Memory B cell (primary cell): ENCODE measurements around the gene ZNF860.

Experiments
- ATAC-seq: fragments of 150-1000 bp; cut with Tn5 transposase; 2 replicates; pipeline ENCODE4 v1.10.0; 2021; ENCODE audit warnings: low read depth, mild to moderate bottlenecking, moderate library complexity
- DNase-seq, 2 donors: peaks; one replicate each; pipeline ENCODE4 v3.0.0; 2022; ENCODE audit warnings: low spot score in 2 of 2
- H3K27ac Mint-ChIP-seq: one replicate; pipeline ENCODE4 v1.8.0; 2022; ENCODE audit warnings: mild to moderate bottlenecking, moderate library complexity, mixed read lengths
- H3K27me3 Mint-ChIP-seq: one replicate; pipeline ENCODE4 v1.8.0; 2022; ENCODE audit warnings: mixed read lengths
- H3K36me3 Mint-ChIP-seq: one replicate; pipeline ENCODE4 v1.8.0; 2022; ENCODE audit warnings: mild to moderate bottlenecking, mixed read lengths
- H3K4me1 Mint-ChIP-seq: one replicate; pipeline ENCODE4 v1.8.0; 2022; ENCODE audit warnings: mixed read lengths
- H3K4me3 Mint-ChIP-seq: one replicate; pipeline ENCODE4 v1.8.0; 2022; ENCODE audit warnings: mild to moderate bottlenecking, moderate library complexity, mixed read lengths
- H3K9me3 Mint-ChIP-seq: one replicate; pipeline ENCODE4 v1.8.0; 2022; ENCODE audit warnings: mixed read lengths

The ZNF860 gene

GRCh38 chr3:31953091-31953490 lies 28.5 kb upstream of the ZNF860 start:
- DNase-seq (no peak), ATAC-seq (peak; percentile 28)
- peak overlapping the region; percentile 59 for H3K4me3 Mint-ChIP-seq
- H3K36me3 Mint-ChIP-seq = peaks cover 32% of the 10 kb centered on the region
- H3K9me3 Mint-ChIP-seq = peaks cover 7% of the 10 kb centered on the region
- peaks cover 61% of the 10 kb centered on the region for H3K4me1 Mint-ChIP-seq
- peak overlapping the region; percentile 89 for H3K27ac Mint-ChIP-seq
- no peaks in the 10 kb centered on the region for H3K27me3 Mint-ChIP-seq

GRCh38 chr3:31953636-31954035 lies 27.9 kb upstream of the ZNF860 start:
- peak overlapping the region; percentile 11 for H3K4me3 Mint-ChIP-seq
- no peak for ATAC-seq

GRCh38 chr3:31955581-31955980 lies 26.0 kb upstream of the ZNF860 start:
- DNase-seq (no peak), ATAC-seq (no peak)
- H3K27me3 Mint-ChIP-seq = no peaks in the 10 kb centered on the region
- H3K36me3 Mint-ChIP-seq = peaks cover 31% of the 10 kb centered on the region
- peaks cover 62% of the 10 kb centered on the region for H3K4me1 Mint-ChIP-seq
- H3K9me3 Mint-ChIP-seq = peaks cover 7% of the 10 kb centered on the region
- peak overlapping the region; percentile 33 for H3K4me3 Mint-ChIP-seq
- peak overlapping the region; percentile 80 for H3K27ac Mint-ChIP-seq

More at GRCh38 chr3:31953636-31954035, 27.9 kb upstream of the ZNF860 start:
- Mint-ChIP-seq H3K9me3 (peaks cover 7% of the 10 kb centered on the region), H3K4me1 (peaks cover 60% of the 10 kb centered on the region), H3K27ac (peak overlapping the region; percentile 89), H3K27me3 (no peaks in the 10 kb centered on the region), H3K36me3 (peaks cover 32% of the 10 kb centered on the region)
- no peak for DNase-seq

- no peaks in the 10 kb centered on the region for H3K27me3 Mint-ChIP-seq
- peaks cover 2% of the 10 kb centered on the region for H3K9me3 Mint-ChIP-seq
- peak; percentile 5 for ATAC-seq
- peaks cover 65% of the 10 kb centered on the region for H3K4me1 Mint-ChIP-seq
- H3K4me3 Mint-ChIP-seq = peak overlapping the region; percentile 85
- DNase-seq = no peak
- H3K27ac Mint-ChIP-seq = peak overlapping the region; percentile 94
- H3K36me3 Mint-ChIP-seq = peaks cover 26% of the 10 kb centered on the region
Measured at GRCh38 chr3:31957106-31957505, 24.4 kb upstream of the ZNF860 start.

DNA sequence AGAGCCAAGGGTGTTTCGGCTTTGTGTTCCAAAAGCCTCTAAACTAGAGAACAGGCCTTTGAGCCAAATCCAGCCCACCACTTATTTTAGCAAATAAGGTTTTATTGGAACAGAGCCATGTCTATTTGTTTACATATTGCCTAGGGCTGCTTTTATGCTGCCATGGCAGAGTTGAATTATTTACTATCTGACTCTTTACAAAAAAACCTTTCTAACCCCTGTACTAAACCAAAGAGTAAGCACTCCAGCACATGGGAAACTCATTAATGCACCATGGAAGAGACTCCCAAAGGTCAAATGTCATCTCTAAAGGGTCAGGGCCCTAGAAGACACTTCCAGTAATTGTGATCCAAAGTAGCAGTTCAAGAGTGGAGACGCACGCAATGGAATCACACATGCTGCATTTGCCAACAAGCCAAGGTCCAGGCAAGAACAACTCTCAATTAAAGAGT lies 22.8 kb upstream of the ZNF860 start:
- DNase-seq (no peak), ATAC-seq (no peak)
- Mint-ChIP-seq H3K9me3 (peaks cover 2% of the 10 kb centered on the region), H3K27me3 (no peaks in the 10 kb centered on the region), H3K36me3 (peaks cover 31% of the 10 kb centered on the region), H3K4me3 (peak overlapping the region; percentile 85), H3K4me1 (peaks cover 64% of the 10 kb centered on the region), H3K27ac (peak overlapping the region; percentile 94)

DNA sequence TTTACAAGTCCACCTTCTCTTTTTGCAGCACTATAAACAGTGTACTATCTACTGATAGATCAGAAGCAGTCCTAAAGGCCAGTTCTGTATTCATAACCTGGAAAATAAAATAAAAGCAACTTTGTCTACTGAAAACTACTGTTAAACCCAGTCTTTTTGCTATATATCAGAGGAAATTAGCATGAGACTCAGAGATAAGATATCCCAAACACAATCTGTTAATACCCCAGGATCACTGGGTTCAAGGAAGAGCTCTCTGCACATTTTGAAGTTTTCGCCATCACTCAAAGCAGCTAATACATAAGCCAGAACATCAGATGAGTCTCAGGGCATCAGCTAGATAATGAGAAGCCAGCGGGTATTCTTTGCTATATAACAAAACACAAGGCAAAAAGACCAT lies 22.3 kb upstream of the ZNF860 start:
- ATAC-seq (no peak), DNase-seq (no peak)
- Mint-ChIP-seq H3K4me1 (peaks cover 66% of the 10 kb centered on the region), H3K4me3 (peak overlapping the region; percentile 85), H3K9me3 (peaks cover 2% of the 10 kb centered on the region), H3K27ac (peak overlapping the region; percentile 94), H3K27me3 (no peaks in the 10 kb centered on the region), H3K36me3 (peaks cover 33% of the 10 kb centered on the region)

DNA sequence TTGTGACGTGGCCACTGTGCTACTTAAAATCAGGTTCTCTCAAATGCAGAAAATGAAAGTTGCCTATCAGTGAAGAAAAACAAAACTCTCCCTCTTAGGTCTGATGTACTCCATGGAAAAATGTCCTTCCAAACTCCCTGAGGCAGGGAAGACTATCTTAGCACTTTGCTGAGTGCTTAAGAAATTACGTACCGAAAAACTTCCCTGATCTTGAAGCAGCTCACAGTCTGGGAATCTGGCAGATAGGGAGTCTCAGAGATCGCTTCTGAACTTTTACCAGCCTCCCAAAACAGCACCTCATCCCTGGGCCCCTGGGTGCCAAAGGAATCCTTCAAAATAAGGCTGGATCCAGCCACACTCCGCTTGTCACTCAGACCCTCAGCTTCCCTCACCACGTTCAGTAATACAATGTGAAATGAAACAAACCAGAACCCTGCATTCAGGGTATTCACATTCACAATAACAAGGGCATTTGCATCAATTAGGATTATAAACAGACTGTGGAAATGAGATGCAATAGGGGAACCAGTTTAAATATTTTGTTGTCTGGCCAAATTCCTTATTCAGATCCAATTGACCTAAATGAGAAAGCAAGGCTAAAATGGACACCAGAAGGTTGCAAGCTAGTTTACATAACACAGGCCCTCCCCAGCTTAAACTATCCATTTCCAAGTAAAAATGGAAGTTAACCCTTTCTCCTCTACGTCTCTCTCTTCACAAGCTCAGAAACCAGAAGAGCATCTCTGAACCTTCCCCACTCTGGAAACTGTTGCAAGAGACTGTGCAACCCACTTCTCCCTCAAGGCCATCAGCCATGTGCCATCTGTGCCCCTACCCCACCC lies 21.4 kb upstream of the ZNF860 start:
- peaks cover 60% of the 10 kb centered on the region for H3K4me1 Mint-ChIP-seq
- H3K27me3 Mint-ChIP-seq = no peaks in the 10 kb centered on the region
- H3K4me3 Mint-ChIP-seq = peak overlapping the region; percentile 85
- H3K9me3 Mint-ChIP-seq = peaks cover 2% of the 10 kb centered on the region
- H3K27ac Mint-ChIP-seq = peak overlapping the region; percentile 94
- DNase-seq (no peak), ATAC-seq (peak; percentile 45)
- H3K36me3 Mint-ChIP-seq = peaks cover 27% of the 10 kb centered on the region

GRCh38 chr3:31960793-31961431 lies 20.6 kb upstream of the ZNF860 start:
- peak; percentile 56 for ATAC-seq
- Mint-ChIP-seq H3K27ac (peak overlapping the region; percentile 94), H3K27me3 (no peaks in the 10 kb centered on the region), H3K9me3 (no peaks in the 10 kb centered on the region), H3K4me1 (peaks cover 56% of the 10 kb centered on the region), H3K4me3 (peak overlapping the region; percentile 85), H3K36me3 (peaks cover 20% of the 10 kb centered on the region)
- DNase-seq = no peak

DNA sequence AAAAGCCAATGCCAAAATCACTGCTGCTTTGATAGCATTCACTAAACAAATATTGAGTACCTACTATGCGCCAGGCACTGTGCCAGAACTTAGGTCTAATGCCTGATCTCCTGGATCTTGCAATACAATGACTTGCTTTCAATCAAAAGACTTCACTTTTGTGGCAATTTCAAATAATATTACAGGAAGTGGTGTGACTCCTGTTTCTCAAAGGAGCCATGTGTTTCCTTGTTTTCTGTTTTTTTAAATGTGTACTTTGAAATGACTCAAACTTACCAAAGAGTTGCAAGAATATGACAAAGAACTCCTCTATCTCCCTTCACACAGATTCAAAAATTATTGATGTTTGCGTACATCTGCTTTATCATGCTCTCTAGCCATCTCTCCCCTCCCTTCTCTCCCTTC lies 18.7 kb upstream of the ZNF860 start:
- Mint-ChIP-seq H3K27ac (peak overlapping the region; percentile 89), H3K4me1 (peaks cover 60% of the 10 kb centered on the region), H3K36me3 (peaks cover 19% of the 10 kb centered on the region), H3K9me3 (no peaks in the 10 kb centered on the region), H3K4me3 (peak overlapping the region; percentile 57), H3K27me3 (no peaks in the 10 kb centered on the region)
- ATAC-seq = no peak
- DNase-seq = no peak

- no peak for ATAC-seq
- Mint-ChIP-seq H3K4me3 (no peak overlapping the region), H3K27ac (peak overlapping the region; percentile 82), H3K9me3 (no peaks in the 10 kb centered on the region), H3K36me3 (peaks cover 30% of the 10 kb centered on the region), H3K27me3 (no peaks in the 10 kb centered on the region), H3K4me1 (peaks cover 48% of the 10 kb centered on the region)
- no peak for DNase-seq
Measured at GRCh38 chr3:31966978-31967591, 14.5 kb upstream of the ZNF860 start.

GRCh38 chr3:31967592-31967991 lies 14.0 kb upstream of the ZNF860 start:
- ATAC-seq (no peak), DNase-seq (no peak)
- Mint-ChIP-seq H3K36me3 (peaks cover 30% of the 10 kb centered on the region), H3K9me3 (no peaks in the 10 kb centered on the region), H3K27me3 (no peaks in the 10 kb centered on the region), H3K27ac (peak overlapping the region; percentile 79), H3K4me1 (peaks cover 53% of the 10 kb centered on the region), H3K4me3 (peak overlapping the region; percentile 14)

DNA sequence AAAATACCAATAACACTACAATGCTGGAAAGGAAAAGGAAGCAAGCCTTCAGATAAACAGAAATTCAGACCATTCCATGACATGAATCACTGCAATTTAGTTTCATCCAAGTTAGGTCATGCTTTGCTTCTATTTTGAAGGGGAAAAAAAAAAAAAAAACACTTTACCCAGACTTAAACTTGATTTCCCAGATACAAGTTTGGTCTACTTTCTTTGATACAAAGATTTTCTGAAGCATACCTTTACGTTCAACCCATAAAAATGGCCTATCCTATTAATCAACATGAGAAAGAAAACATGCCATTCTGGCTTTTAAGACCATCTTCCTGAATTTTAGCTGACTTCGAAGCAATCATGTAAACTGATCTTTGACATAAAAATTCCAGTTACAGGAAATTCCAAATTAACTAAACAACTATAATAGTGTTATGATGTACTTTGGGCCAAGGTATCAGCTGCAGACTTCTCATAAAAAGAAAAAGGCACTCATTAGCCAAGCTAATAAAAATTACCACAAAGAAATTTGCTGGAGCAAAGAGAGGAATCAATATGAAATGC lies 13.1 kb upstream of the ZNF860 start:
- no peaks in the 10 kb centered on the region for H3K27me3 Mint-ChIP-seq
- peak overlapping the region; percentile 12 for H3K4me3 Mint-ChIP-seq
- no peak for DNase-seq
- H3K36me3 Mint-ChIP-seq = peaks cover 26% of the 10 kb centered on the region
- no peaks in the 10 kb centered on the region for H3K9me3 Mint-ChIP-seq
- no peak for ATAC-seq
- peak overlapping the region; percentile 79 for H3K27ac Mint-ChIP-seq
- H3K4me1 Mint-ChIP-seq = peaks cover 52% of the 10 kb centered on the region

- no peaks in the 10 kb centered on the region for H3K9me3 Mint-ChIP-seq
- peaks cover 23% of the 10 kb centered on the region for H3K36me3 Mint-ChIP-seq
- no peaks in the 10 kb centered on the region for H3K27me3 Mint-ChIP-seq
- no peak for DNase-seq
- peak overlapping the region; percentile 79 for H3K27ac Mint-ChIP-seq
- ATAC-seq = no peak
- H3K4me1 Mint-ChIP-seq = peaks cover 52% of the 10 kb centered on the region
- peak overlapping the region; percentile 12 for H3K4me3 Mint-ChIP-seq
Measured at GRCh38 chr3:31968927-31969418, 12.6 kb upstream of the ZNF860 start.

GRCh38 chr3:31971607-31972006 lies 9.9 kb upstream of the ZNF860 start:
- no peaks in the 10 kb centered on the region for H3K9me3 Mint-ChIP-seq
- ATAC-seq = no peak
- H3K36me3 Mint-ChIP-seq = peaks cover 30% of the 10 kb centered on the region
- peak overlapping the region; percentile 85 for H3K27ac Mint-ChIP-seq
- DNase-seq = no peak
- peak overlapping the region; percentile 72 for H3K4me3 Mint-ChIP-seq
- H3K4me1 Mint-ChIP-seq = peaks cover 68% of the 10 kb centered on the region
- no peaks in the 10 kb centered on the region for H3K27me3 Mint-ChIP-seq
